Fibroblast of pulmonary artery (primary cell): ENCODE results near the gene TWIST2.

ENCODE experiments used
- DNase-seq: peaks from one replicate; pipeline ENCODE4 v3.0.0-alpha.2; 2010; ENCODE audit warnings: low read depth
- H3K4me3 ChIP-seq: replicated peaks from 2 replicates; pipeline ENCODE4 v1.5.1; 2011; ENCODE audit warnings: low read depth, mild to moderate bottlenecking, control low read depth, low read length, moderate library complexity
- TF ChIP-seq, protein P1 (sequence below): IDR thresholded peaks from 2 replicates; pipeline ENCODE4 v1.5.1; 2011; ENCODE audit warnings: mild to moderate bottlenecking, control low read depth, low read length, inconsistent platforms; ENCODE audit errors: missing control alignments

The TWIST2 gene

DNA sequence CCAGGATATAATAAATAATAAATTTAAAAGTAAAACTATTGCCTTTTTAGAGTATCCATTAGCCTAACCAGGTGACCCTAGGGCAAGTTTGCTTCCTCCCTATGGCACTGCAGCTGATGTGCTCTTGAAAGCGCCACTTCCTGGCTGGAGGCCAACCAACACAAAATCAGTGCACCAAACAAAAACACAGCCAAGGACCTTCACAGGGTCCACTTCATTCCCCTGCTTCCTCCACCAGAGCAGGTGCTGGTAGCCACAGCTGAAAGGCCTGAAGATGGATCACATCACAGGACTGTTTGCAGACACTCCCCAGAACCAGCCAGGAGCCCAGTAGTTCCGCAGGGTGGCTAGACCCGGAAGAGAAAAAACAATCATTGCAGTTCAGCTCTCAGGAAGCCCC, 108.8 kb downstream of the TWIST2 start:
- TF ChIP-seq, protein P1, sequence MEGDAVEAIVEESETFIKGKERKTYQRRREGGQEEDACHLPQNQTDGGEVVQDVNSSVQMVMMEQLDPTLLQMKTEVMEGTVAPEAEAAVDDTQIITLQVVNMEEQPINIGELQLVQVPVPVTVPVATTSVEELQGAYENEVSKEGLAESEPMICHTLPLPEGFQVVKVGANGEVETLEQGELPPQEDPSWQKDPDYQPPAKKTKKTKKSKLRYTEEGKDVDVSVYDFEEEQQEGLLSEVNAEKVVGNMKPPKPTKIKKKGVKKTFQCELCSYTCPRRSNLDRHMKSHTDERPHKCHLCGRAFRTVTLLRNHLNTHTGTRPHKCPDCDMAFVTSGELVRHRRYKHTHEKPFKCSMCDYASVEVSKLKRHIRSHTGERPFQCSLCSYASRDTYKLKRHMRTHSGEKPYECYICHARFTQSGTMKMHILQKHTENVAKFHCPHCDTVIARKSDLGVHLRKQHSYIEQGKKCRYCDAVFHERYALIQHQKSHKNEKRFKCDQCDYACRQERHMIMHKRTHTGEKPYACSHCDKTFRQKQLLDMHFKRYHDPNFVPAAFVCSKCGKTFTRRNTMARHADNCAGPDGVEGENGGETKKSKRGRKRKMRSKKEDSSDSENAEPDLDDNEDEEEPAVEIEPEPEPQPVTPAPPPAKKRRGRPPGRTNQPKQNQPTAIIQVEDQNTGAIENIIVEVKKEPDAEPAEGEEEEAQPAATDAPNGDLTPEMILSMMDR: no peak
- no peak for DNase-seq
- no peak overlapping the region for H3K4me3 ChIP-seq
